GM21390 (cell line): ENCODE results near the gene XAGE1A.
"Not testable (repeated sequence)": the region's sequence is repeated elsewhere in the genome, so short reads cannot be mapped to it uniquely, and the experiment has no call there.

Experiments used
- ATAC-seq: cut with Tn5 transposase; IDR thresholded peaks from one replicate; pipeline ENCODE4 v1.9.1; 2021; ENCODE audit not compliant: unreplicated experiment

The XAGE1A gene

DNA sequence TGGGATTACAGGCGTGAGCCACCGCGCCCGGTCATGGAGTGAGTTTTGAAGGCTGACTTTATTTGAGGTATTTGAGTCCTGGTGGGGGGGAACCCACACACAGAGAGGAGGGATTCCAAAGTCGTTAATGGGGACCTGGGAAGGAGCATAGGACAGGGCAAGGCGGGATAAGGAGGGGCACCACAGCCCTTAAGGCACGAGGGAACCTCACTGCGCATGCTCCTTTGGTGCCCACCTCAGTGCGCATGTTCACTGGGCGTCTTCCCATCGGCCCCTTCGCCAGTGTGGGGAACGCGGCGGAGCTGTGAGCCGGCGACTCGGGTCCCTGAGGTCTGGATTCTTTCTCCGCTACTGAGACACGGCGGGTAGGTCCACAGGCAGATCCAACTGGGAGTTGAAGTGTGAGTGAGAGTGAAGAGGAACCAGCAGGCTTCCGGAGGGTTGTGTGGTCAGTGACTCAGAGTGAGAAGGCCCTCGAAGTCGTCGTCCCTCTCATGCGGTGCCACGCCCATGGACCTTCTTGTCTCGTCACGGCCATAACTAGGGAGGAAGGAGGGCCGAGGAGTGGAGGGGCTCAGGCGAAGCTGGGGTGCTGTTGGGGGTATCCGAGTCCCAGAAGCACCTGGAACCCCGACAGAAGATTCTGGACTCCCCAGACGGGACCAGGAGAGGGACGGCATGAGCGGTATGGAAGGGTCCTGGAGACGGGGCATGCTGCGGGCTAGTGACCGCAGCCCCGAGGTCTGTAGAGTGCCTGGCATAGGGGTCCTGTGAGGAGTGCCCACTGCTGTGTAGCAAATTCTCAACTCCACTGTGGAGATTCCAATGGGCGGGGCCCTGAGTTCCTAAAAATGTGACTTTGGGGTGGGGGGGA, at the start of gene XAGE1A:
Gene XAGE1A (plus strand): TSS at position 264 of the 874 bp plus-strand sequence. CDS start 1,554 bp downstream, outside the sequence.
- ATAC-seq: not testable (repeated sequence)

DNA sequence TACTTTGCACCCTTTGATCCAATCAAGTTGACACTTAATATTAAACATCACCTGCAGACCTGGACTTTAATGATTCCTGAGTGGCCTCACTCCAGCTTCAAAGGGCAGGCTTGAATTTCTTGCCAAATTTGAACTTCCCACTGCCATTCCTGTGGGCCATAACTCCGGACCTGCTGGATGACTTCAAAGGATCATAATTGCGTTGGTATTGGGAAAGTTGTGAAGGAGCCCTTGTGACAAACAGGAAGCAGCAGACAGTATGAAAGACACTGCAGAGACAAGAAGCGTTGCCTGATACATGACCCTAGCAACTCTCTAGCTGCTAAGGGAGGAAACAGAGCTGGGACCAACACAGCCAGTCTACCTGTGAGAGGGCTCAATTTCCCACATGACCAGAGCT, 43.6 kb upstream of the XAGE1A start:
- not testable (repeated sequence) for ATAC-seq

- ATAC-seq: not testable (repeated sequence)
Measured at GRCh38 chrX:52471301-52471700, 24.3 kb upstream of the XAGE1A start.

GRCh38 chrX:52496419-52496772, 788 bp downstream of the XAGE1A start:
- not testable (repeated sequence) for ATAC-seq

- ATAC-seq: not testable (repeated sequence)
Measured at GRCh38 chrX:52501362-52501761, 5.8 kb downstream of the XAGE1A start.

DNA sequence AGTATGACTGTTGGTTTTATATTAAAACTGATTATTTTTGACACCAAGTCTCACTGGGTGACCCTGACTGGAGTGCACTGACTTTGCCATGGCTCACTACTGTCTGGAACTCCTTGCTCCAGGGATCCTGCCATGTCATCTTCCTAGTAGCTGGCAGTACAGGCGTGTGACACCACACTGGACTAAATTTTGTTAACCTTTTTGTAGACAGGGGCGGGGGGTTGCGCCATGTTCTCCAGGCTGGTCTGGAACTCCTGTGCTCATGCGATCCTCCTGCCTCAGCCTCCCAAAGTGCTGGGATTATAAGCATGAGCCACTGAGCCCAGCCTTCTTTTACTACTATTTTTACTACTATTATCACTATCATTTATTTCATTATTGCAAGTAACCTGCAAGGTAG, 8.9 kb downstream of the XAGE1A start:
- ATAC-seq: no peak

- no peak for ATAC-seq
Measured at GRCh38 chrX:52507331-52507730, 11.7 kb downstream of the XAGE1A start.

DNA sequence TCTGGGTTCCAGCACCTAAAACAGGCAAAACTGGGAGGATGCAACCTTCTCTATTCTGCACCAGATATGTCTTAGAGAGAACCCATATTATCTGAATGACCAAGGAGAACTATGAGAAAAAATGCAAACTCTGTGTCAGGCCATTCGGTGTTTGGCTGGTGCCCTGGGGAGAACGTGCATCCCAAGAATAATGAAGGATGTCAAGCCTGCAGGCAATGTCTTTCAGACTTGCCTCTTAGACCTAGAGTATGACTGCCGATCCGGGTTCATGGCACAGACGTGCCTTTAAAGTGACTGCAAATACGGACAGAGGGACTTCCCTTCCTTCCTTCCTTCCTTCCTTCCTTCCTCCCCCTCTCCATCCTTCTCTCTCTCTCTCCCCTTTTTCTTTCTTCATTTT, 14.3 kb downstream of the XAGE1A start:
- no peak for ATAC-seq

- ATAC-seq: not testable (repeated sequence)
Measured at GRCh38 chrX:52511126-52511525, 15.5 kb downstream of the XAGE1A start.

GRCh38 chrX:52516110-52516986, 20.7 kb downstream of the XAGE1A start:
- not testable (repeated sequence) for ATAC-seq

DNA sequence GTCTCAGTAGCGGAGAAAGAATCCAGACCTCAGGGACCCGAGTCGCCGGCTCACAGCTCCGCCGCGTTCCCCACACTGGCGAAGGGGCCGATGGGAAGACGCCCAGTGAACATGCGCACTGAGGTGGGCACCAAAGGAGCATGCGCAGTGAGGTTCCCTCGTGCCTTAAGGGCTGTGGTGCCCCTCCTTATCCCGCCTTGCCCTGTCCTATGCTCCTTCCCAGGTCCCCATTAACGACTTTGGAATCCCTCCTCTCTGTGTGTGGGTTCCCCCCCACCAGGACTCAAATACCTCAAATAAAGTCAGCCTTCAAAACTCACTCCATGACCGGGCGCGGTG, 21.3 kb downstream of the XAGE1A start, which contains the start of gene XAGE1B:
Gene XAGE1B (minus strand): TSS at position 77 of the 339 bp plus-strand sequence. CDS start 1,536 bp downstream, outside the sequence.
- not testable (repeated sequence) for ATAC-seq

- ATAC-seq: not testable (repeated sequence)
Measured at GRCh38 chrX:52541051-52541450, 45.4 kb downstream of the XAGE1A start.

- ATAC-seq: no peak
Measured at GRCh38 chrX:52542311-52542710, 46.7 kb downstream of the XAGE1A start.

DNA sequence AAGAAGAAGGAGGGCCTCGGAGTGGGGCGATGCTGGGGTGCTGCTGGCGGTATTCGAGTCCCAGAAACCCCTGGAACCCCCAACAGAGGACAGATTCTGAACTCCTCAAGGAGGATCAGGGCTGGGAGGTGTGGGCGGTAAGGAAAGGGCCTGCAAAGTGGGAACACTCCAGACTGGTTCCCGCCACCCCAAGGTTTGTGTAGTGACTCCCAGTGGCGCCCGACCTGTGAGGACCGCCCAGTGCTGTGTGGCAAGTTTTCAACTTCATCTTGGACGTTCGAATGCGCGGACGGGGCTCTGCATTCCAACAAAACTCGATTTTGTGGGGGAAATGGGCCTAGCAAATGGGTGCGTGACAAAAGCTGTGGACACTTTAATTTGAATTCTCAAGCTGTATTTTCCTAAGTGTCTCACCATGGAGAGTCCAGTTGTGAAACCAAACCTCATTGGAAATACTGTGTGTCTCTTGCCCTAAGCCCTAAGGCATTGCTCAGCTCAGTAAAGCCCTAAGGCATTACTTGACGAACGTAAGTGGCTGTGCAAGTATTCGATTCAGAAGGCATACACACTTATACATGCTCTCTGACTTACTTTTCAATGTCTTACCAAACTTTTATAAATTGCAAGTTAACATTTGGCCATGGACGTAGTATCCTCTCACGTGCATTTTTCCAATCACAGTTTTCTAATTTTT, 48.7 kb downstream of the XAGE1A start:
- no peak for ATAC-seq

DNA sequence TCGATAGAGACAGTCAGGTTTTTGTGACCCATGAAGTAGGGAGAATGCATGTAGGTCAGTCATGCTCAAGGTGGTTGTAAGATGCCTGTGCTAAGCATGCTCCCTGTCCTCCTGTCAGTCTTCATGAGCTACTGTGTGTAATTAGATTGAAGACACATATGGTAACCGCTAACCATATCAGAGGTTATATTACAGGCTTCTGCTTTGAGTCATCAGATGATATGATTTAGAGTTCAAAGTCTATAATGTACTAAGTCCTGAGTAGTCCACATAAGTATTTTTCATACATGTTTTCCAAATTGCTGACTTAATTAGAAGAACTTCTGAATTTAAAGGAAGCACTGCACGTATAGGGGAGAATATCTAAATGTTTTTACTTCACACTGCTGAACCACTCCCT, 53.2 kb downstream of the XAGE1A start:
- ATAC-seq: not testable (repeated sequence)
